Thyroid gland (tissue), 4 donors: ENCODE measurements around the gene MIA3. TPM values are rescaled to one million over a fixed set of nuclear protein-coding genes. Genes with fewer than 3 reads are reported as not detected.

Experiments
- DNase-seq, 2 donors: peaks; one replicate each; pipeline ENCODE4 v3.0.0-alpha.2; 2019
- H3K27ac ChIP-seq, 3 donors: fragments of 200-600 bp; sonication (generic); 1 replicate in 2 of 3; 2 replicates in 1 of 3; pipeline ENCODE4 v1.5.1; 2016 to 2019; ENCODE audit warnings: mild to moderate bottlenecking in 1 of 3, moderate library complexity in 1 of 3
- H3K27me3 ChIP-seq: fragments of 200-600 bp; sonication (generic); one replicate; pipeline ENCODE4 v1.5.1; 2019
- H3K36me3 ChIP-seq, 2 donors: fragments of 200-600 bp; sonication (generic); one replicate each; pipeline ENCODE4 v1.5.1; 2016 to 2019
- H3K4me1 ChIP-seq, 2 donors: fragments of 200-600 bp; sonication (generic); one replicate each; pipeline ENCODE4 v1.5.1; 2017 to 2019
- H3K4me3 ChIP-seq, 3 donors: fragments of 200-600 bp; sonication (generic); replicated peaks in 1 of 3; 1 replicate in 2 of 3; 2 replicates in 1 of 3; pipeline ENCODE4 v1.5.1; 2016; ENCODE audit warnings: mild to moderate bottlenecking in 1 of 3
- H3K9me3 ChIP-seq: fragments of 200-600 bp; sonication (generic); one replicate; pipeline ENCODE4 v1.5.1; 2017
- CTCF ChIP-seq, 6 experiments: fragments of 200-600 bp in 3 of 6; fragments of 450-650 bp in 3 of 6; sonication (generic) in 3 of 6; IDR thresholded peaks; one replicate each; pipeline ENCODE4 v1.5.1; 2016 to 2019; ENCODE audit warnings: antibody characterized with exemption in 6 of 6, mild to moderate bottlenecking in 2 of 6, inconsistent platforms in 1 of 6, moderate library complexity in 1 of 6
- POLR2A ChIP-seq, 2 donors: fragments of 450-650 bp; IDR thresholded peaks; one replicate each; pipeline ENCODE4 v1.6.1; 2017; ENCODE audit warnings: antibody characterized with exemption in 2 of 2, mild to moderate bottlenecking in 2 of 2, moderate library complexity in 1 of 2
- WGBS, 2 donors: methylation state at CpG; one replicate each; pipeline ENCODE4 v1.1.5; 2017; 5-methylcytosine and 5-hydroxymethylcytosine counted together
- intact Hi-C: fragments of 100-400 bp; cut with DNase I; formaldehyde crosslinking; loops from one replicate; pipeline ENCODE4 v1.15.1; 2023
- total RNA-seq, 4 donors: library from RNA; depleted of rRNA; stranded (reverse); fragments of >200 nt; gene quantifications; one replicate each; pipeline ENCODE4 v1.2.3, GENCODE V29; 2016

The MIA3 gene
- total RNA-seq, 4 donors from 2014 or later: 58.0 to 96.3 (median 70.0) TPM

- WGBS, 2 donors: 90 to 91% methylated on average over 3 of the region's 3 CpGs
Observed at GRCh38 chr1:222631611-222632208, 13.8 kb downstream of the MIA3 start.

DNA sequence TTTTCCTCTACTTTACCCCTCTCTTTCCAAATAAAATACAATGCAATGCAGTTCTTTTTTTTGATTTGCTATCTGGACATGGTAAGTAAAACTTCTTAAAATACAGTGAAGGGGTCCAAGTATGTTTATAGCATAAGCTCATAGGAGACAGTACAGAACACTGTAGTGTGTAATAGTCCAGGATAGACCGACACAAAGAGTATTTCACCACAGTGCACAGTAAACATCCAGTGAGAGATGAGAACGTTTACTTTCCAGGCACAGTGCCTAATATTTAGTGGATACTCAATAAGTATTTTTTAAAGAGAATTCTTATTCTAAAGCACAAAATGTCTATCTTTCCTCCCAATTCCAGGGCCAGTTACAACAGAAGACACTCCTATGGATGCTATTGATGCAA, 14.9 kb downstream of the MIA3 start:
- intact Hi-C loops: loop anchor here (5.0 kb wide), 1 partner anchor 170 kb away; no protein-coding TSS in a partner anchor

More at GRCh38 chr1:222631611-222632208, 13.8 kb downstream of the MIA3 start:
- no peak overlapping the region for H3K27ac ChIP-seq
- H3K4me1 ChIP-seq: no peaks in the 10 kb centered on the region
- no peak for DNase-seq
- intact Hi-C loops: loop anchor here (5.0 kb wide), 1 partner anchor 169 kb away; no protein-coding TSS in a partner anchor
- H3K27me3 ChIP-seq: no peaks in the 10 kb centered on the region
- no peaks in the 10 kb centered on the region for H3K9me3 ChIP-seq
- H3K36me3 ChIP-seq: peaks cover 29 to 44% of the 10 kb centered on the region in 2 donors
- TF ChIP-seq POLR2A (IDR thresholded peaks at IDR 0.05) (no peak), CTCF (IDR thresholded peaks at IDR 0.05) (no peak)
- H3K4me3 ChIP-seq: no peak overlapping the region

DNA sequence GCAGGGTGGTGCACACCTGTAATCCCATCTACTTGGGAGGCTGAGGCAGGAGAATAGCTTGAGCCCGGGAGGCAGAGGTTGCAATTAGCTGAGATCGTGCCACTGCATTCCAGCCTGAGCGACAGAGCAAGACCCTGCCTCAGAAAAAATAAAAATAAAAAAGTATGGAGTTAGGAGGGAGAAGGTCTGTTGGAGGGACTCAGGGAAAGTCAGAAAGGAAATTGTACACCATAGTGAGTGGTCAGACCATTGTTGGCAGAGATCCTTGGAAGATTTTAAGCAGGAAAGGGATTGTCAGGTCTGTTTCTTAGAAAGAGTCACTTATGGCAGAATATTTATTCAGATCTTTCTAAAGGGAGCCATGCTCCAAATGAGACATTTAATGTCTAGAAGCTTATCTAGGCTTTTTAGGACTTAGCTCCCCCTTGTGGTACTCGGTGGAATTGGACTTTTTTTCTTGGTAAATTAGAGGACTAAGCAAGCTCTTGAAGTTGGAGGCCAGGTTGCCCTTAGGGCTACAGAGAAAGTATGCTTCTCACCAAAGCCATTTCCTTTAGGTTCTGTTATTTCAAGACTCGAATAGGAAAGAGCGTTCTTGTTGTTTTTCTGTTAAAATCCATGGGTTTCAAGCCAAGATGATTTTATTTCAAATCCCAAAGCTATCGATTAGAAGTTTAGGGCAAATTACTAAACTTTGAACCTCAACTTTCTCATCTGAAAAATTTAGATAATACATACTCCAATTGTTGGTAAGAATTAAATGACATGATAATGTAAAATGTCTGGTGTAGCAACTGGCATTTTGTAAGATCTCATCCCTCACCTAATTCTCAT, 16.5 kb downstream of the MIA3 start:
- no peak overlapping the region for H3K27ac ChIP-seq
- WGBS, 2 donors: 38 to 44% methylated on average over 7 of the region's 7 CpGs
- H3K36me3 ChIP-seq: peaks cover 11 to 24% of the 10 kb centered on the region in 2 donors
- peak; percentile 53 to 60 for DNase-seq
- TF ChIP-seq CTCF (IDR thresholded peaks at IDR 0.05): peak; percentile 84 to 86 (median 85)
- TF ChIP-seq POLR2A (IDR thresholded peaks at IDR 0.05): no peak
- no peaks in the 10 kb centered on the region for H3K27me3 ChIP-seq
- no peaks in the 10 kb centered on the region for H3K9me3 ChIP-seq
- H3K4me3 ChIP-seq: no peak overlapping the region
- no peaks in the 10 kb centered on the region for H3K4me1 ChIP-seq
- intact Hi-C loops: loop anchor here (5.0 kb wide), 1 partner anchor 172 kb away; no protein-coding TSS in a partner anchor

More for the DNA sequence above, 14.9 kb downstream of the MIA3 start:
- TF ChIP-seq CTCF (IDR thresholded peaks at IDR 0.05): no peak
- TF ChIP-seq POLR2A (IDR thresholded peaks at IDR 0.05): no peak
- Histone ChIP-seq H3K4me1 (no peaks in the 10 kb centered on the region), H3K9me3 (no peaks in the 10 kb centered on the region), H3K27ac (no peak overlapping the region), H3K36me3 (peaks cover 25 to 39% of the 10 kb centered on the region in 2 donors), H3K4me3 (no peak overlapping the region), H3K27me3 (no peaks in the 10 kb centered on the region)
- DNase-seq: no peak
- 82 to 84% methylated on average over 2 of the region's 2 CpGs for WGBS, 2 donors

DNA sequence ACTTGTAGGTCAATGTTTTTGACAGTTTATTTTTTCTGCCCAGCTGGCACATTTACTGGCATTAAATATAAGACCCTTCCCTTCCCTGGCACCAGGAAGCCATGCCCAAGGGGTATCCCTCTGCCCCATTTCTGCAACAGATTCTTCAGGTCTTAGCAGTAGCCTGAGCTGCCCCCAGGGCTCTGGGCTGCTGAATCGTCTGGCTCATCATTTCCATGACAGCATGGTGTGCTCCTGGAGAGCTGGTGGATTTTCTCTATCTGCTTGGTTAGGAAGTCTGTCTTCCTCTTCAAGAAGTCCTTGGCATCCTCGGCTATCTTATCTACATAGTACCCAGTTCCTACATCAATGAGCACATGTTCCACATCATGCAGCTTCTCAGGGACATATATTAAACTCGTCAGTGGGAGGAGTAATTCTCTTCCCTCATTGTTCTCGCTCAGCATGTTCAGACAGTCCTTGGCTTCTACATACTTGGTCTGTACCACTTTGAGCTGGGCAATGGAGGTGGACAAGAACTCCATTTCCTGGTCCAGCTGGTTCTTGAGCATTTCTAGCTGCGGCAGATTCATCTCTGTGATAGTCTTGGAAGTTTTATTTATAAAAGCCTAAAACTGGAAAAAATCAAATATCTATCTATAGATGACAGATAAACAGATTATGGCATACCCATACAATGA, 23.5 kb downstream of the MIA3 start:
- Histone ChIP-seq H3K9me3 (no peaks in the 10 kb centered on the region), H3K27me3 (no peaks in the 10 kb centered on the region), H3K4me3 (no peak overlapping the region), H3K27ac (no peak overlapping the region), H3K4me1 (peaks cover 3 to 11% of the 10 kb centered on the region in 2 donors), H3K36me3 (no peaks in the 10 kb centered on the region)
- TF ChIP-seq POLR2A (IDR thresholded peaks at IDR 0.05): no peak
- no peak for TF ChIP-seq CTCF (IDR thresholded peaks at IDR 0.05)
- intact Hi-C loops: loop anchor here (5.0 kb wide), 1 partner anchor 71 kb away; the partner anchor contains the start of genes AIDA and BROX
- WGBS, 2 donors: 85 to 87% methylated on average over 5 of the region's 5 CpGs
- no peak for DNase-seq
